Endothelial cell of umbilical vein (primary cell): ENCODE results near the gene OPN1MW3. TPM values are rescaled to one million over a fixed set of nuclear protein-coding genes. Genes with fewer than 3 reads are reported as not detected.

Experiments used
- BruUV-seq: library from RNA; stranded (reverse); fragments of 400-500 nt; replicated peaks from 2 replicates; lab custom pipeline; 2021; lab: Mats Ljungman, UMichigan
- CTCF ChIA-PET: fragments of 300-600, 350-600 bp; sonication (Branson Sonifier 250); formaldehyde crosslinking; loops from one replicate; lab custom pipeline; 2021; ENCODE audit warnings: antibody characterized with exemption, inconsistent platforms; lab: Charles Lee
- POLR2A ChIA-PET: fragments of 300-600, 350-600 bp; sonication (Branson Sonifier 250); formaldehyde crosslinking; loops from one replicate; lab custom pipeline; 2021; ENCODE audit warnings: antibody characterized with exemption, inconsistent platforms; lab: Charles Lee
- DNase-seq: peaks from one replicate; pipeline ENCODE4 v3.0.0-alpha.2; 2011; ENCODE audit warnings: low read depth, low spot score
- FAIRE-seq: peaks from 2 replicates; lab custom pipeline; 2011; peaks lifted over from hg19 to GRCh38; lab: Jason Lieb, UNC
- H2AFZ ChIP-seq: 2 replicates; pipeline ENCODE4 v1.6.0; 2012; ENCODE audit warnings: low read depth, low read length, control low read depth, inconsistent platforms
- H3K27ac ChIP-seq: 2 replicates; pipeline ENCODE4 v1.5.1; 2011; ENCODE audit warnings: low read depth, mild to moderate bottlenecking, control low read depth, low read length, moderate library complexity; ENCODE audit not compliant: insufficient read depth
- H3K27me3 ChIP-seq, 2 experiments: 2 replicates each; pipeline versions ENCODE4 v1.6.0 to v1.6.1; 2011; ENCODE audit warnings: low read length in 2 of 2, mixed read lengths in 1 of 2; ENCODE audit not compliant: control insufficient read depth in 2 of 2, insufficient read depth in 2 of 2
- H3K36me3 ChIP-seq, 2 experiments: 2 replicates in 1 of 2; 3 replicates in 1 of 2; pipeline ENCODE4 v1.5.1; 2011; ENCODE audit warnings: low read length in 2 of 2, mild to moderate bottlenecking in 1 of 2, moderate library complexity in 1 of 2; ENCODE audit not compliant: control insufficient read depth in 2 of 2, insufficient read depth in 2 of 2; ENCODE audit errors: extremely low read depth in 1 of 2
- H3K4me1 ChIP-seq: 3 replicates; pipeline ENCODE4 v1.5.1; 2011; ENCODE audit warnings: mild to moderate bottlenecking, low read length; ENCODE audit not compliant: control insufficient read depth, insufficient read depth; ENCODE audit errors: extremely low read depth
- H3K4me2 ChIP-seq: 2 replicates; pipeline ENCODE4 v1.6.1; 2011; ENCODE audit warnings: low read length, control low read depth, mixed read lengths; ENCODE audit not compliant: insufficient read depth
- H3K4me3 ChIP-seq, 3 experiments: fragments of 200-600 bp in 1 of 3; sonication (generic), shearing (Covaris generic) in 1 of 3; replicated peaks in 1 of 3; 2 replicates each; pipeline ENCODE4 v1.5.1; 2011 to 2016; ENCODE audit warnings: control low read depth in 3 of 3, low read length in 3 of 3, mild to moderate bottlenecking in 2 of 3, inconsistent platforms in 1 of 3, low read depth in 1 of 3, moderate library complexity in 1 of 3; ENCODE audit not compliant: insufficient read depth in 1 of 3
- H3K79me2 ChIP-seq: 2 replicates; pipeline ENCODE4 v1.6.0; 2012; ENCODE audit warnings: low read length, inconsistent platforms; ENCODE audit not compliant: control insufficient read depth, insufficient read depth
- H3K9ac ChIP-seq: replicated peaks from 2 replicates; pipeline ENCODE3; 2011; ENCODE audit warnings: low read length, control low read depth; ENCODE audit not compliant: insufficient read depth; ENCODE audit errors: extremely low read depth
- H3K9me1 ChIP-seq: replicated peaks from 3 replicates; pipeline ENCODE4 v1.6.0; 2011; ENCODE audit warnings: mild to moderate bottlenecking, low read length; ENCODE audit not compliant: control insufficient read depth, insufficient read depth; ENCODE audit errors: extremely low read depth
- H3K9me3 ChIP-seq: replicated peaks from 2 replicates; pipeline ENCODE4 v1.5.1; 2012; ENCODE audit warnings: low read length, inconsistent platforms; ENCODE audit not compliant: control insufficient read depth, insufficient read depth
- H4K20me1 ChIP-seq: replicated peaks from 2 replicates; pipeline ENCODE3; 2011; ENCODE audit warnings: mild to moderate bottlenecking, low read length; ENCODE audit not compliant: control insufficient read depth, insufficient read depth; ENCODE audit errors: extremely low read depth
- CTCF ChIP-seq, 2 donors: IDR thresholded peaks; 1 replicate in 1 of 2; 2 replicates in 1 of 2; pipeline ENCODE4 v1.5.1; 2011; ENCODE audit warnings: low read length in 2 of 2, mild to moderate bottlenecking in 2 of 2, moderate library complexity in 2 of 2, control low read depth in 1 of 2, inconsistent platforms in 1 of 2, low read depth in 1 of 2; ENCODE audit not compliant: insufficient read depth in 1 of 2; ENCODE audit errors: extremely low read depth in 1 of 2
- EZH2 ChIP-seq: IDR thresholded peaks from 2 replicates; pipeline ENCODE4 v1.6.1; 2012; ENCODE audit warnings: borderline replicate concordance, low read depth, mild to moderate bottlenecking, moderate library complexity, low read length, inconsistent platforms; ENCODE audit not compliant: severe bottlenecking
- FOS ChIP-seq: IDR thresholded peaks from 2 replicates; pipeline ENCODE4 v1.6.1; 2011; ENCODE audit warnings: mild to moderate bottlenecking, low read length, moderate library complexity, borderline replicate concordance; ENCODE audit not compliant: insufficient read depth
- JUN ChIP-seq: IDR thresholded peaks from 2 replicates; pipeline ENCODE4 v1.6.1; 2011; ENCODE audit warnings: borderline replicate concordance, low read depth; ENCODE audit not compliant: insufficient read length, insufficient read depth
- MAX ChIP-seq: IDR thresholded peaks from 2 replicates; pipeline ENCODE4 v1.6.1; 2011; ENCODE audit not compliant: insufficient read depth, insufficient read length
- MYC ChIP-seq: IDR thresholded peaks from one replicate; pipeline ENCODE4 v1.6.1; 2011; ENCODE audit warnings: mild to moderate bottlenecking, low read depth, low read length
- POLR2A ChIP-seq: IDR thresholded peaks from 2 replicates; pipeline ENCODE4 v1.6.1; 2012; ENCODE audit warnings: low read depth, mild to moderate bottlenecking, control low read depth, low read length
- POLR2AphosphoS5 ChIP-seq: IDR thresholded peaks from 2 replicates; pipeline ENCODE4 v1.6.1; 2012; ENCODE audit warnings: low read depth, mild to moderate bottlenecking, control low read depth, low read length, moderate library complexity; ENCODE audit not compliant: insufficient read depth
- dilution Hi-C: fragments of 300-500 bp; cut with MboI; formaldehyde crosslinking; loops from one replicate; pipeline ENCODE4 v1.15.0; 2019; ENCODE audit warnings: low sequenced_read_pairs; ENCODE audit not compliant: extremely low pct_ligation_motif_present
- intact Hi-C: fragments of 100-400 bp; cut with micrococcal nuclease; formaldehyde crosslinking; loops from one replicate; pipeline ENCODE4 v1.10.0; 2022
- polyA plus RNA-seq, 4 experiments: library from polyadenylated mRNA; depleted of rRNA in 3 of 4; stranded (reverse) in 3 of 4; unstranded in 1 of 4; fragments of >200 nt; gene quantifications; 2 replicates each; pipeline versions ENCODE4 v1.2.1 to v1.2.3, GENCODE V29; 2011 to 2012; ENCODE audit warnings: missing spikeins in 1 of 4
- total RNA-seq: library from RNA; stranded (reverse); gene quantifications from 2 replicates; pipeline ENCODE4 v1.2.3, GENCODE V29; 2021

OPN1MW3 gene
- total and polyA plus RNA-seq, 2 donors (not counting 3 experiments of a cell fraction or from before 2014, with no cell fraction given): not detected

GRCh38 chrX:154308108-154308946, 50.9 kb downstream of the OPN1MW3 start:
- FAIRE-seq (peak; percentile 92), DNase-seq (peak; percentile 53)
- Histone ChIP-seq H3K4me3 (no peak overlapping the region), H4K20me1 (no peaks in the 10 kb centered on the region), H3K4me2 (no peak overlapping the region), H3K9me3 (no peaks in the 10 kb centered on the region), H3K27ac (no peak overlapping the region), H3K27me3 (no peaks in the 10 kb centered on the region), H3K79me2 (no peaks in the 10 kb centered on the region), H2AFZ (no peak overlapping the region), H3K9me1 (no peaks in the 10 kb centered on the region), H3K9ac (no peak overlapping the region), H3K4me1 (no peaks in the 10 kb centered on the region), H3K36me3 (no peaks in the 10 kb centered on the region)
- dilution Hi-C loops (no loop called here), intact Hi-C loops (no loop called here)
- BruUV-seq: no TSS peak
- TF ChIP-seq POLR2AphosphoS5 (no peak), MYC (no peak), JUN (no peak), EZH2 (no peak), MAX (no peak), POLR2A (no peak), FOS (no peak), CTCF (IDR thresholded peaks at IDR 0.05; ENCODE audit: extremely low read depth in 1 of 2, insufficient read depth in 1 of 2, low read depth in 1 of 2, low read length in 2 of 2) (peak; percentile 59 to 68)
- ChIA-PET POLR2A (no interaction called here), CTCF (interaction anchor here (1.2 to 3.3 kb wide), 7 partner anchors 9 to 295 kb away, joined by 4 to 20 read pairs (median 8); no protein-coding TSS in a partner anchor)
